Pancreas (tissue), 10 donors: Measurements from ENCODE around the gene PTPRK. TPM values are rescaled to one million over a fixed set of nuclear protein-coding genes. Genes with fewer than 3 reads are reported as not detected.
A peak's percentile ranks its signal among the peaks of the same experiment; 100 is the strongest.

Source experiments
- ATAC-seq, 4 donors: fragments of 200-7000 bp; cut with Tn5 transposase; one replicate each; pipeline versions ENCODE4 v1.8.0 to v1.9.1; 2020; ENCODE audit warnings: mild to moderate bottlenecking in 4 of 4, moderate library complexity in 4 of 4
- DNase-seq, 6 donors: peaks; one replicate each; pipeline ENCODE4 v3.0.0-alpha.2; 2020
- FAIRE-seq: peaks from 2 replicates; lab custom pipeline; 2012; peaks lifted over from hg19 to GRCh38; lab: Jason Lieb, UNC
- H3K27ac ChIP-seq, 4 donors: fragments of 200-600 bp; sonication (generic); 1 replicate in 3 of 4; 2 replicates in 1 of 4; pipeline versions ENCODE4 v1.5.0 to v1.8.0; 2020
- H3K27me3 ChIP-seq, 4 donors: fragments of 200-600 bp; one replicate each; pipeline ENCODE4 v1.8.0; 2021
- H3K36me3 ChIP-seq, 3 donors: fragments of 200-600 bp; sonication (generic) in 1 of 3; one replicate each; pipeline versions ENCODE4 v1.5.0 to v1.8.0; 2020 to 2021
- H3K4me1 ChIP-seq, 3 donors: fragments of 200-600 bp; one replicate each; pipeline ENCODE4 v1.8.0; 2021
- H3K4me3 ChIP-seq, 4 donors: fragments of 200-600 bp; sonication (generic) in 2 of 4; one replicate each; pipeline versions ENCODE4 v1.5.0 to v1.8.0; 2020 to 2021
- H3K9me3 ChIP-seq, 4 donors: fragments of 200-600 bp; one replicate each; pipeline ENCODE4 v1.8.0; 2021
- WGBS, 2 donors: extraction: QIAGEN DNeasy Blood & Tissue Kit; methylation state at CpG; one replicate each; pipeline ENCODE4 v1.1.7; 2013; 5-methylcytosine and 5-hydroxymethylcytosine counted together
- intact Hi-C, 3 donors: fragments of 100-400 bp; cut with DNase I; formaldehyde crosslinking; loops; one replicate each; pipeline versions ENCODE4 v1.11.1 to v1.14.2; 2022
- polyA plus RNA-seq, 2 donors: library from polyadenylated mRNA; stranded (reverse); fragments of 200-250 nt; gene quantifications; one replicate each; pipeline ENCODE4 v1.2.3, GENCODE V29; 2013
- total RNA-seq, 6 donors: library from RNA; stranded (reverse); fragmentation: NEBNext Ultra II Directional in 4 of 6; extraction: Animal tissue kit (Norgen Biotek cat#: 25700) in 4 of 6; gene quantifications; one replicate each; pipeline versions ENCODE4 v1.2.1 to v1.2.4, GENCODE V29; 2021 to 2023
- TF ChIP-seq, protein P1 (sequence below), 4 donors: fragments of 200-600 bp; sonication (generic) in 3 of 4; IDR thresholded peaks; one replicate each; pipeline versions ENCODE4 v1.5.0 to v1.8.0; 2021; ENCODE audit warnings: antibody characterized with exemption in 4 of 4
- donor health status: healthy with polysubstance abuse.
- donor health status: DM: no; HTN: no; CAD: no; lungs with moderate emphysema.
- donor health status: DM: no; HTN: no; CAD: no.
- donor health status: control.
- donor health status: control.
- donor health status: Bipolar disorder and iron deficiency.
- donor health status: DM: yes; HTN: yes; CAD: no.
- donor health status: DM: no; HTN: no; CAD: no.
- donor health status: DM: no; HTN: no; CAD: no.
- donor health status: DM: yes; HTN: yes; CAD: no.

PTPRK gene
- total and polyA plus RNA-seq, 8 donors: 10.5 to 72.7 (median 51.7) TPM

DNA sequence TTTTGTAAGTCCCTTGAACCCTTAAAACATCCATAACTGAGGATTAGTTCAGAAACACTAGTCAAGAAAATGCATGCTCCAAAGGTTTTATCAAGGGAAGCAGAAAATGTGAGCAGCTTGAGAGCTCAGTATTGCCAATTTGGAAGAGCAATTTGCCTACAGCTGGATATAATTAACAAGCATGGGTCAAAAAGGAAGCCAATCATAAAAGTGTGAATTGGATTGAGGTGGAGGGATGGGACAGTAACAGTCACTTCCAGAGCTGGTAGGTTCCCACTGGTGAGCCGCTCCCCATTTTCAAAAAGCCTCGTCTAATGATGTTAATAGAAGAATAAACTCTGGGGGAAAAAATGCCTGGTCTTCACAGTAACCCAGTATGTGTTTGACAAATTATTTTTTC lies 5.0 kb upstream of the PTPRK start:
- Histone ChIP-seq H3K27ac (no peak overlapping the region), H3K9me3 (no peaks in the 10 kb centered on the region), H3K27me3 (no peaks in the 10 kb centered on the region), H3K36me3 (no peaks in the 10 kb centered on the region), H3K4me1 (peaks cover 0 to 4% (median 0%) of the 10 kb centered on the region in 3 donors), H3K4me3 (no peak overlapping the region)
- FAIRE-seq (no peak), DNase-seq (no peak), ATAC-seq (no peak)
- 94 to 96% methylated on average over 2 of the region's 2 CpGs for WGBS, 2 donors
- intact Hi-C loops: no loop called here
- TF ChIP-seq, protein P1, sequence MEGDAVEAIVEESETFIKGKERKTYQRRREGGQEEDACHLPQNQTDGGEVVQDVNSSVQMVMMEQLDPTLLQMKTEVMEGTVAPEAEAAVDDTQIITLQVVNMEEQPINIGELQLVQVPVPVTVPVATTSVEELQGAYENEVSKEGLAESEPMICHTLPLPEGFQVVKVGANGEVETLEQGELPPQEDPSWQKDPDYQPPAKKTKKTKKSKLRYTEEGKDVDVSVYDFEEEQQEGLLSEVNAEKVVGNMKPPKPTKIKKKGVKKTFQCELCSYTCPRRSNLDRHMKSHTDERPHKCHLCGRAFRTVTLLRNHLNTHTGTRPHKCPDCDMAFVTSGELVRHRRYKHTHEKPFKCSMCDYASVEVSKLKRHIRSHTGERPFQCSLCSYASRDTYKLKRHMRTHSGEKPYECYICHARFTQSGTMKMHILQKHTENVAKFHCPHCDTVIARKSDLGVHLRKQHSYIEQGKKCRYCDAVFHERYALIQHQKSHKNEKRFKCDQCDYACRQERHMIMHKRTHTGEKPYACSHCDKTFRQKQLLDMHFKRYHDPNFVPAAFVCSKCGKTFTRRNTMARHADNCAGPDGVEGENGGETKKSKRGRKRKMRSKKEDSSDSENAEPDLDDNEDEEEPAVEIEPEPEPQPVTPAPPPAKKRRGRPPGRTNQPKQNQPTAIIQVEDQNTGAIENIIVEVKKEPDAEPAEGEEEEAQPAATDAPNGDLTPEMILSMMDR (IDR thresholded peaks at IDR 0.05): no peak

DNA sequence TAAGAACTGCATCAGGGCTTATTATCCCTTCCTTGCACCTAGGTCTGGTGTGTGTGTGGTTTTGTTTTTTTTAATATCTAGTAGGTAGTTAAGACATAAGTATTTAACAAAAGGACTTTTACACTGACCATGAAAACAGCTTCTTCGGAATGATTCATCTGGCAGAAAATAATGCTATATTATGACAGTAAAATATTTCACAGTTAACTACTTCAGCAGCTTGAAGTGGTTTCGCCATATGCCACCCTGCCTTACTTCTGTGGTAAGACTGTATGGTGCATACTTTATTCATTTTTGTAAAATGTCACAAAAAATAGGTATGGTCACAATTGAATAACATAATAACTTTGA lies 858 bp upstream of the PTPRK start:
- no peaks in the 10 kb centered on the region for H3K9me3 ChIP-seq
- ATAC-seq (no peak), FAIRE-seq (peak; percentile 29), DNase-seq (no peak)
- TF ChIP-seq, protein P1 (IDR thresholded peaks at IDR 0.05): no peak
- H3K4me1 ChIP-seq: peaks cover 0 to 11% (median 10%) of the 10 kb centered on the region in 3 donors
- H3K27me3 ChIP-seq: no peaks in the 10 kb centered on the region
- H3K27ac ChIP-seq: peak overlapping the region; percentile 98 to 99 (median 99)
- peak overlapping the region; percentile 62 to 93 (median 82) for H3K4me3 ChIP-seq
- 23 to 25% methylated on average over 2 of the region's 2 CpGs for WGBS, 2 donors
- intact Hi-C loops: no loop called here
- H3K36me3 ChIP-seq: no peaks in the 10 kb centered on the region

DNA sequence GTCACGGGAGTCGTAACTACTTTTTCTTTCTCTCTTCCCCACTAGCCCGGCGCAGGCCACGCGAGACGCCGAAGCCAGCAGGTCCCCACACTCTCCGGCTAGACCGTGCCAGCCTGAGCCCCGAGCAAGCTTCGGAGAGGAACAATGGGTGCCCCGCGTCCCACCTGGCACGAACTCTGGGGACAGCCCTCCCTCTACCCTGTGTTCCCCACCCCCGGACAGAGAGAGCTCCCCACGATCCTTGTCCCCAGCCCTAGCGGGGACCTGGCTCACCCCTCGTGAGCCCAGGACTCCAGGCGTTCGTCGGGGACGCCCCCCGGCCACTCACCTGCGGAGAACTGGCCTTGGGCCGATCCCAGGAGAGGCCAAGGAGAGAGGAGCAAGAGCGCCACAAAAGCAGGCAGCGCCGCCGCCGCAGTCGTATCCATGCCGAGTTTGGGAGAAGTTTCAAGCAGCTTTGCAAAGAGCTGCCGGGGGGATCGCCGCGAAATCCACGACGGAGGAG lies 416 bp downstream of the PTPRK start:
- intact Hi-C loops: no loop called here
- ATAC-seq (peak; percentile 39 to 58 (median 56)), FAIRE-seq (no peak), DNase-seq (peak in 4 of 6 donors; percentile 47 to 88 (median 66))
- no peaks in the 10 kb centered on the region for H3K9me3 ChIP-seq
- H3K36me3 ChIP-seq: no peaks in the 10 kb centered on the region
- H3K4me3 ChIP-seq: peak overlapping the region; percentile 62 to 93 (median 82)
- no peaks in the 10 kb centered on the region for H3K27me3 ChIP-seq
- H3K4me1 ChIP-seq: peaks cover 11 to 23% (median 19%) of the 10 kb centered on the region in 3 donors
- H3K27ac ChIP-seq: peak overlapping the region; percentile 98 to 99 (median 99)
- TF ChIP-seq, protein P1 (IDR thresholded peaks at IDR 0.05): no peak
- 1% methylated on average over 38 to 39 of the region's 39 CpGs for WGBS, 2 donors

DNA sequence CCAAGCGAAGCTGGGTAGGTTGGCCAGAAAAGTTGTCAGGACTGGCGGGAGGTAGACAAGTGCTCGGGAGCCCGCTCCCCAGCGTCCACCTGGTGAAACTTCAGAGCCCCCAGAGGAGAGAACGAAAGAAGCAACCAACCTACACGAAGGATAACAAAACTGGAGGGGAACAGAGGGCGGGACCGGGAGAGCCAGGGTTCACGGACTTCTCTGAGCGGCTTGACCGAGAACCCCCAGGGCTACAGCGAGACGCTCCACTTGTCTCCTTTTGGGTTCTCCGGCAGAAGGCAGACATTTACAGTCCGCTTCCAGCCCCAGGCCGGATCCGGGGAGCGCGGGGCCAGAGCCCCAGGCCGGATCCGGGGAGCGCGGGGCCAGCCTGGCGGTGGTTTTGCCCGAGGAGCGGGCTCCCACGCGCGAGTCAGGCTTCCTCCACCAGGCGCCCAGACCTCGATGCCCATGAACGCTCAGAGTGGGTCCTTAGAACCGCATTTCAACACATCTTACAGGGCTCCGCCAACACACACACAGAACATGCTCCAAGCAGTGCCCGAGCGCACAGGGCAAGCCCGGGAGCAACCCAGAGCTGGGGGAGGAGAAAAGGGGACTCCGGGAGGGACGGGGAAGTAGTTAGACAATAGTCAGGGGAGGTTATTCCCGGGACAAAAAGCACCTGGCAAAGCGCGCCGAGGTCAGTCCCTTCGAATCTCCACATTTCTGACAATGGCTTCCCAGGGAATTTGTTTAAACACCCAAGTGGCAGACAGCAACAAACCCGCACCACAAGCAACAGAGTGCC lies 1.1 kb downstream of the PTPRK start:
- peak; percentile 55 to 82 (median 67) for DNase-seq
- TF ChIP-seq, protein P1 (IDR thresholded peaks at IDR 0.05): no peak
- no peak for FAIRE-seq

More for the DNA sequence above, 1.1 kb downstream of the PTPRK start:
- Histone ChIP-seq H3K27me3 (no peaks in the 10 kb centered on the region), H3K4me3 (peak overlapping the region; percentile 62 to 93 (median 82)), H3K9me3 (no peaks in the 10 kb centered on the region), H3K36me3 (no peaks in the 10 kb centered on the region), H3K4me1 (peaks cover 16 to 29% (median 22%) of the 10 kb centered on the region in 3 donors), H3K27ac (peak overlapping the region; percentile 98 to 99 (median 99))
- peak; percentile 47 to 68 (median 57) for ATAC-seq
- intact Hi-C loops: no loop called here
- 0 to 1% methylated on average over 46 of the region's 46 CpGs for WGBS, 2 donors
